T-cell (primary cell): ENCODE results near the gene MRPS10. TPM values are rescaled to one million over a fixed set of nuclear protein-coding genes. Genes with fewer than 3 reads are reported as not detected.
"Not testable (repeated sequence)": the region's sequence is repeated elsewhere in the genome, so short reads cannot be mapped to it uniquely, and the experiment has no call there.

Source experiments
- ATAC-seq, 4 experiments: fragments of 200-7000 bp in 3 of 4; fragments of 150-1000 bp in 1 of 4; cut with Tn5 transposase; replicated peaks in 1 of 4; 1 replicate in 3 of 4; 2 replicates in 1 of 4; pipeline ENCODE4 v1.10.0; 2021; ENCODE audit warnings: moderate library complexity in 3 of 4, mild to moderate bottlenecking in 2 of 4, moderate number of reproducible peaks in 1 of 4
- CTCF ChIA-PET, 2 donors: fragments of 300-600 bp; sonication (Branson Sonifier 250); formaldehyde crosslinking; loops; one replicate each; lab custom pipeline; 2022; ENCODE audit warnings: antibody characterized with exemption in 2 of 2; lab: Charles Lee
- POLR2A ChIA-PET, 2 donors: fragments of 300-600 bp; sonication (Branson Sonifier 250); formaldehyde crosslinking; loops; one replicate each; lab custom pipeline; 2022; ENCODE audit warnings: antibody characterized with exemption in 2 of 2; lab: Charles Lee
- DNase-seq, 35 experiments: peaks; one replicate each; pipeline versions ENCODE4 v3.0.0 to v3.0.0-alpha.2; 2013 to 2023
- H3K27ac ChIP-seq: one replicate; pipeline ENCODE4 v1.5.1; 2013; ENCODE audit warnings: low read length
- H3K27me3 ChIP-seq, 2 experiments: replicated peaks in 1 of 2; 1 replicate in 1 of 2; 2 replicates in 1 of 2; pipeline versions ENCODE4 v1.6.1 to v1.7.0; 2013; ENCODE audit warnings: low read length in 1 of 2, mixed read lengths in 1 of 2; ENCODE audit not compliant: control insufficient read depth in 2 of 2, insufficient read depth in 2 of 2; ENCODE audit errors: extremely low read depth in 1 of 2
- H3K36me3 ChIP-seq, 2 donors: 1 replicate in 1 of 2; 2 replicates in 1 of 2; pipeline versions ENCODE4 v1.6.1 to v1.7.0; 2013; ENCODE audit warnings: low read length in 1 of 2; ENCODE audit not compliant: control insufficient read depth in 2 of 2, insufficient read depth in 1 of 2; ENCODE audit errors: extremely low read depth in 1 of 2
- H3K4me1 ChIP-seq, 2 experiments: 1 replicate in 1 of 2; 2 replicates in 1 of 2; pipeline versions ENCODE4 v1.6.1 to v1.7.0; 2013; ENCODE audit warnings: low read length in 2 of 2, mixed read lengths in 1 of 2; ENCODE audit not compliant: insufficient read depth in 2 of 2, control insufficient read depth in 1 of 2; ENCODE audit errors: extremely low read depth in 1 of 2
- H3K4me3 ChIP-seq, 2 donors: 1 replicate in 1 of 2; 2 replicates in 1 of 2; pipeline versions ENCODE4 v1.5.1 to v1.7.0; 2013; ENCODE audit warnings: mild to moderate bottlenecking in 2 of 2, low read length in 1 of 2, moderate library complexity in 1 of 2; ENCODE audit not compliant: control insufficient read depth in 1 of 2; ENCODE audit errors: extremely low read depth in 1 of 2
- H3K9me3 ChIP-seq: 2 replicates; pipeline ENCODE4 v1.7.0; 2013
- H3K27ac Mint-ChIP-seq, 2 donors: one replicate each; pipeline ENCODE4 v1.8.0; 2020 to 2021; ENCODE audit warnings: mild to moderate bottlenecking in 2 of 2, mixed read lengths in 2 of 2
- H3K27me3 Mint-ChIP-seq, 2 donors: one replicate each; pipeline ENCODE4 v1.8.0; 2021 to 2022; ENCODE audit warnings: mixed read lengths in 2 of 2
- H3K36me3 Mint-ChIP-seq: one replicate; pipeline ENCODE4 v1.8.0; 2021; ENCODE audit warnings: mixed read lengths
- H3K4me1 Mint-ChIP-seq, 3 donors: one replicate each; pipeline ENCODE4 v1.8.0; 2020 to 2022; ENCODE audit warnings: mixed read lengths in 3 of 3, mild to moderate bottlenecking in 1 of 3
- H3K4me3 Mint-ChIP-seq, 3 donors: one replicate each; pipeline ENCODE4 v1.8.0; 2020 to 2022; ENCODE audit warnings: mild to moderate bottlenecking in 3 of 3, mixed read lengths in 3 of 3, moderate library complexity in 3 of 3
- H3K9me3 Mint-ChIP-seq, 3 donors: one replicate each; pipeline ENCODE4 v1.8.0; 2020 to 2022; ENCODE audit warnings: mixed read lengths in 3 of 3
- WGBS: methylation state at CpG from one replicate; pipeline ENCODE4 v1.1.5; 2013; ENCODE audit warnings: missing lambda C conversion rate; ENCODE audit not compliant: insufficient coverage; 5-methylcytosine and 5-hydroxymethylcytosine counted together
- total RNA-seq, 35 experiments: library from RNA in 6 of 35; stranded (reverse) in 6 of 35; fragments of 120-200 nt in 1 of 35; gene quantifications; one replicate each; pipeline versions ENCODE4 v1.2.1 to v1.2.4 and lab custom pipeline; 2013 to 2026

The MRPS10 gene
- total RNA-seq, 5 donors from 2014 or later (not counting 1 experiment from before 2014, with no cell fraction given) = 17.6 to 23.6 (median 20.5) TPM

DNA sequence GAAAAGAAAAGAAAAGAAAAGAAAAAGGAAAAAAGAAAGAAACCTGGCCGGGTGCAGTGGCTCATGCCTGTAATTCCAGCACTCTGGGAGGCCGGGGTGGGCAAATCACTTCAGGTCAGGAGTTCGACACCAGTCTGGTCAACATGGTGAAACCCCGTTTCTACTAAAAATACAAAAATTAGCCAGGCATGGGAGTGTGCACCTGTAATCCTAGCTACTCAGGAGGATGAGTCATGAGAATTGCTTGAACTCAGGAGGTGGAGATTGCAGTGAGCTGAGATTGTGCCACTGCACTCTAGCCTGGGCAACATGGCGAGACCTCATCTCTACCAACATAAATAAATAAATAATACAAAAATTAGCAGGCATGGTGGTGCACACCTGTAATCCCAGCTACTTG lies 25.3 kb downstream of the MRPS10 start:
- H3K27me3 ChIP-seq, H3K9me3 Mint-ChIP-seq, H3K27ac ChIP-seq, DNase-seq, H3K27me3 Mint-ChIP-seq, H3K4me3 ChIP-seq, H3K36me3 ChIP-seq, H3K27ac Mint-ChIP-seq, ATAC-seq, H3K9me3 ChIP-seq, POLR2A ChIA-PET, H3K4me1 ChIP-seq, H3K4me3 Mint-ChIP-seq, H3K4me1 Mint-ChIP-seq: not testable (repeated sequence)
- CTCF ChIA-PET = interaction anchor here in 1 of 2 donors (0.6 kb wide), 1 partner anchor 22 kb away, joined by 5 read pairs; no protein-coding TSS in a partner anchor
- no CpG with 5 or more reads among the region's 5 CpGs for WGBS
- H3K36me3 Mint-ChIP-seq = peaks cover 16% of the 10 kb centered on the region

DNA sequence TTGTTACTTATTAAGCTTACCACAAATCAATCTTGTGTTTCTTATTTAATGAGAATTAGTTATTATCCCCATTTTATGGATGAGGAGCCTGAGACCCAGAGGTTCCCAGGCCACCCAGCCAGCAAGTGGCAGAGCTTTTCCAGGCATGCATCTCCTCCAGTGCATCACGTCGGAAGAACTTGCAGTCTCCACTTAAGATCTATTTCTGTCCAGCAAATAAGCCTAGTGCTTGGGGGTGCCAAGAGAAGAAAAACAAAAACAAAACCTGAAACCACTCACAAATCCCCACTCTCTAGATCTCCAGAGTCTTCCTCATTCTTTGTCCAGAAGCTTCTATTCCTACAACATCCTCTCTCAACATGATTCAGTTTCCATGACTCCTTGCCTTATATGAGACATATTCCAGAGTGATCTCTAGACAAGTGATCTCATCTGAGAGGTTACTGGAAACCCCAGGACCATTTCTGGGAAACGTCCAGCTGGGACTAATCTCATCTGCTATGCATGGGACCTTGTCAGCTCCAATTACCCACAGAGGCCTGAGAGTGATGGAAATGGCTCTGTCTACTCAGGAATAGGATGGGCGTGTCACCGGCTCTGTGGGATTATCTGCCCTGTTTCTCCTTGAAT lies 27.0 kb downstream of the MRPS10 start:
- ATAC-seq (no peak), DNase-seq (no peak)
- Histone ChIP-seq H3K36me3 (peaks cover 0 to 4% of the 10 kb centered on the region in 2 donors), H3K4me1 (no peaks in the 10 kb centered on the region), H3K27me3 (no peaks in the 10 kb centered on the region), H3K9me3 (no peaks in the 10 kb centered on the region), H3K27ac (no peak overlapping the region), H3K4me3 (no peak overlapping the region)
- Mint-ChIP-seq H3K27ac (no peak overlapping the region), H3K4me1 (peaks cover 0 to 9% (median 0%) of the 10 kb centered on the region in 3 donors), H3K36me3 (peaks cover 16% of the 10 kb centered on the region), H3K4me3 (no peak overlapping the region), H3K27me3 (no peaks in the 10 kb centered on the region), H3K9me3 (no peaks in the 10 kb centered on the region)
- ChIA-PET CTCF (interaction anchor here in 1 of 2 donors (0.6 to 0.7 kb wide), 2 partner anchors 22 to 484 kb away, joined by 4 read pairs; no protein-coding TSS in a partner anchor), POLR2A (no interaction called here)
- 82% methylated on average over 5 of the region's 5 CpGs for WGBS

DNA sequence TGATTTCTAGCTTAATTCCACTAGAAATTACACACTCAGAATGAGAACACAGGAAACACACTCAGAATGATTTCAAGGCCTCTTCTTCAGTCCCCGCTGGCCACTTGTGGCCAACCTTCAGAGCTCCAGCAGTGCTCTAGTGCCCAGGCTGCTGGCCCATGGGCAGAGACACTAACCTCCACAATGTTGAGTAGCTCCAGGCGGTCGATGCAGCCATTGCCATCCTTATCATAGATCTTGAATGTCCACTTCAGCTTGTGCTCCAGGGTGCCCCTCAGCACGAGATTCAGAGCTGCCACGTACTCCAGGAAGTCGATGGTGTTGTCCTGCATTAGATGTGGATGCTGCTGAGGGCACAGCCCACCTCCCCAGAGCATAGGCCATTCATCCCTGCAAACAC lies 29.3 kb downstream of the MRPS10 start:
- peaks cover 0 to 3% of the 10 kb centered on the region in 2 experiments for H3K27me3 ChIP-seq
- 100% methylated on average over 1 of the region's 6 CpGs for WGBS
- H3K36me3 Mint-ChIP-seq = peaks cover 22% of the 10 kb centered on the region
- no peaks in the 10 kb centered on the region for H3K4me1 ChIP-seq
- DNase-seq = no peak
- no peak overlapping the region for H3K4me3 Mint-ChIP-seq
- no peak overlapping the region for H3K27ac Mint-ChIP-seq
- no peaks in the 10 kb centered on the region for H3K36me3 ChIP-seq
- peaks cover 0 to 9% (median 0%) of the 10 kb centered on the region in 3 donors for H3K4me1 Mint-ChIP-seq
- H3K9me3 ChIP-seq = no peaks in the 10 kb centered on the region
- POLR2A ChIA-PET = no interaction called here
- H3K27me3 Mint-ChIP-seq = no peaks in the 10 kb centered on the region
- no peaks in the 10 kb centered on the region for H3K9me3 Mint-ChIP-seq
- ATAC-seq = no peak
- CTCF ChIA-PET = no interaction called here
- no peak overlapping the region for H3K27ac ChIP-seq
- no peak overlapping the region for H3K4me3 ChIP-seq

DNA sequence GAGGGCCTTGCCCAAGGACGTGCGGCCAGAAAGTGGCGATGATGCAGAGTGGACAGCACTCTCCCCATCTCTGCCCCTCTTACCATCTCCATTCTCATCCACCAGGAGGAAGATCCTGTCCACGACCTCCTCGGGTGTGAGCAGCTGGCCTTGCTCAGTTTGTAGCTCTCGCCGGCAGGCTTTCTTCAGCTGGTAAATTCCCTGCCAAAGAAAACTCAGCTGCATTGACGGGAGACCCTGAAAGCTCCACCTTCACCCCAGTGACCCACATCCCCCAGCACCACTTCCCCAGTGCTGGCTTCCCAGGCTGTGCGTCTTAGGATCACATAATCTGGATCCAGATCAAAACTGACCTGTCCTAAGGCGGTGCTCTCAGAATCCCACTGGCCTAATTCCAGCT lies 32.1 kb downstream of the MRPS10 start:
- Mint-ChIP-seq H3K27ac (no peak overlapping the region), H3K9me3 (no peaks in the 10 kb centered on the region), H3K4me1 (peaks cover 0 to 2% (median 0%) of the 10 kb centered on the region in 3 donors), H3K27me3 (peaks cover 3% of the 10 kb centered on the region in 2 donors), H3K36me3 (peaks cover 14% of the 10 kb centered on the region), H3K4me3 (no peak overlapping the region)
- ATAC-seq = no peak
- Histone ChIP-seq H3K9me3 (no peaks in the 10 kb centered on the region), H3K27ac (no peak overlapping the region), H3K4me1 (no peaks in the 10 kb centered on the region), H3K36me3 (no peaks in the 10 kb centered on the region), H3K4me3 (no peak overlapping the region), H3K27me3 (peaks cover 0 to 3% of the 10 kb centered on the region in 2 experiments)
- 86% methylated on average over 8 of the region's 10 CpGs for WGBS
- ChIA-PET CTCF (interaction anchor here in 1 of 2 donors (0.6 kb wide), 1 partner anchor 362 kb away, joined by 3 read pairs; no protein-coding TSS in a partner anchor), POLR2A (no interaction called here)
- DNase-seq = no peak

DNA sequence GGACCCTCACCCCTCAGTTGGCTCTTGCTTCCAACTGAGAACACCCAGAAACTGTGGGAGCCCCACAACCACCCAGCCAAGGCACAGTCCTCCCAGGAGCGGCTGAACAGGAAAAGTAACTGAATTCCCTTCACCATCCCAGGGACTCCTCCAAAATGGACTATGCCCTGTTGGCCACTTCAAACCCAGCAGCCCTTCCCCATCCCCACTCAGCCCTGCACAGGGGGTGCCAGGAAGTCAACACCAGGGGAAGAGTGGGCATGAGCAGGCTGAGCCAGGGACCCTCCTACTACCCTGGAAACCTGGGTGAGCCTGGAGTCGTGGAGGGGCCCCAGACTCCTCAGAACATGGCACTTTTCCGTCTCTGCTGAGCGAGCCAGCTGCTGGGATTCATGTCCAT lies 33.2 kb downstream of the MRPS10 start:
- Histone ChIP-seq H3K4me3 (no peak overlapping the region), H3K9me3 (no peaks in the 10 kb centered on the region), H3K4me1 (no peaks in the 10 kb centered on the region), H3K27me3 (peaks cover 0 to 3% of the 10 kb centered on the region in 2 experiments), H3K36me3 (no peaks in the 10 kb centered on the region), H3K27ac (no peak overlapping the region)
- WGBS = 80% methylated on average over 1 of the region's 4 CpGs
- no peaks in the 10 kb centered on the region for H3K4me1 Mint-ChIP-seq
- no peaks in the 10 kb centered on the region for H3K9me3 Mint-ChIP-seq
- ChIA-PET CTCF (no interaction called here), POLR2A (no interaction called here)
- DNase-seq (no peak), ATAC-seq (no peak)
- H3K4me3 Mint-ChIP-seq = no peak overlapping the region
- H3K27me3 Mint-ChIP-seq = peaks cover 11% of the 10 kb centered on the region in 2 donors
- no peak overlapping the region for H3K27ac Mint-ChIP-seq
- peaks cover 11% of the 10 kb centered on the region for H3K36me3 Mint-ChIP-seq

DNA sequence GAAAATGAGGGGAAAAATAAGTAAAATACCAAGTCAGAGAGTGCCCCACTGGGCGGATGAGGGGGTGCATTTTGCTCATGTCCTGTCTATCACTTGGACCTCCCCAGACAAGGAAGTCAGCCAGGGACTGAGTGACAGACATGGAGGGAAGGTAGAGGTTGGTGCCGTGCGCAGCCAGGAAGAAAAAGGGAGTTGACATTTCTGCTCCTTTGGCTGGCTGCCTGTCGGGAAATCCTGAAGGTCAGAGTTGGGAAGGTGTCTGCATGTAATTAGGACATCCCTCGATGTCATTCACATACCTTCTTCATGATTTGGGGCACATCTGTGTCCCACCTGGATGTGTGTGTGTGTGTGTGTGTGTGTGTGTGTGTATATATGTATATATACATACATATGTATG lies 35.6 kb downstream of the MRPS10 start:
- Histone ChIP-seq H3K36me3 (no peaks in the 10 kb centered on the region), H3K4me3 (no peak overlapping the region), H3K27me3 (peaks cover 0 to 18% of the 10 kb centered on the region in 2 experiments), H3K9me3 (no peaks in the 10 kb centered on the region), H3K4me1 (peaks cover 0 to 7% of the 10 kb centered on the region in 2 experiments), H3K27ac (no peak overlapping the region)
- peaks cover 0 to 4% (median 2%) of the 10 kb centered on the region in 3 donors for H3K4me1 Mint-ChIP-seq
- WGBS = 88% methylated on average over 1 of the region's 5 CpGs
- H3K9me3 Mint-ChIP-seq = no peaks in the 10 kb centered on the region
- ATAC-seq = no peak
- H3K27ac Mint-ChIP-seq = no peak overlapping the region
- H3K4me3 Mint-ChIP-seq = no peak overlapping the region
- no peak for DNase-seq
- POLR2A ChIA-PET = no interaction called here
- H3K27me3 Mint-ChIP-seq = peaks cover 11 to 16% of the 10 kb centered on the region in 2 donors
- H3K36me3 Mint-ChIP-seq = peaks cover 6% of the 10 kb centered on the region
- CTCF ChIA-PET = no interaction called here
